HEK293 (cell line): ENCODE results near the gene MLIP.
"Not testable (repeated sequence)": the region's sequence is repeated elsewhere in the genome, so short reads cannot be mapped to it uniquely, and the experiment has no call there.

Source experiments
- CTCF ChIA-PET: fragments of 350-600 bp; formaldehyde crosslinking; extraction: SDS; loops from one replicate; lab custom pipeline; 2021; ENCODE audit warnings: antibody characterized with exemption; lab: Yijun Ruan, JAX
- POLR2A ChIA-PET: fragments of 300-600 bp; formaldehyde crosslinking; extraction: SDS; loops from one replicate; lab custom pipeline; 2020; ENCODE audit warnings: antibody characterized with exemption, inconsistent platforms; lab: Yijun Ruan, JAX
- H3K27ac ChIP-seq: fragments of 200-500 bp; sonication (Bioruptor generic); 2 replicates; pipeline ENCODE4 v1.5.1; 2014; ENCODE audit warnings: low read depth, low read length, control low read depth, inconsistent platforms; ENCODE audit errors: extremely low read depth
- H3K36me3 ChIP-seq, 2 experiments: fragments of 200-500 bp in 1 of 2; sonication (Bioruptor generic) in 1 of 2; 1 replicate in 1 of 2; 2 replicates in 1 of 2; pipeline ENCODE4 v1.5.1; 2014 to 2017; ENCODE audit warnings: inconsistent platforms in 2 of 2, low read length in 2 of 2; ENCODE audit not compliant: control insufficient read depth in 2 of 2, insufficient read depth in 1 of 2
- H3K4me1 ChIP-seq: fragments of 200-500 bp; sonication (Bioruptor generic); 2 replicates; pipeline ENCODE4 v1.5.1; 2014; ENCODE audit warnings: mild to moderate bottlenecking, low read length, inconsistent platforms; ENCODE audit not compliant: control insufficient read depth, insufficient read depth
- H3K4me3 ChIP-seq: 2 replicates; pipeline ENCODE4 v1.5.1; 2011; ENCODE audit warnings: low read depth, mild to moderate bottlenecking, control low read depth, low read length, moderate library complexity
- H3K9me3 ChIP-seq: fragments of 200-500 bp; sonication (Bioruptor generic); 2 replicates; pipeline ENCODE4 v1.5.1; 2014; ENCODE audit warnings: low read depth, low read length, inconsistent platforms; ENCODE audit not compliant: control insufficient read depth, insufficient read depth
- HOXD13 ChIP-seq: sonication (generic); formaldehyde crosslinking; IDR thresholded peaks from 2 replicates; pipeline ENCODE4 v1.8.0; 2022; ENCODE audit warnings: missing genetic modification reagents, borderline replicate concordance
- RBAK ChIP-seq: fragments of 450-650 bp; formaldehyde crosslinking; IDR thresholded peaks from 2 replicates; pipeline ENCODE4 v1.5.1; 2016; ENCODE audit warnings: missing biosample characterization, missing genetic modification characterization
- SCRT1 ChIP-seq: fragments of 450-650 bp; formaldehyde crosslinking; IDR thresholded peaks from 2 replicates; pipeline ENCODE4 v1.5.1; 2016; ENCODE audit warnings: missing biosample characterization, missing genetic modification characterization, borderline replicate concordance
- TRIM28 ChIP-seq: IDR thresholded peaks from 2 replicates; pipeline ENCODE4 v1.6.1; 2011; ENCODE audit warnings: low read length, control low read depth, borderline replicate concordance
- ZNF157 ChIP-seq: fragments of 450-650 bp; formaldehyde crosslinking; IDR thresholded peaks from 2 replicates; pipeline ENCODE4 v1.5.1; 2016; ENCODE audit warnings: missing biosample characterization, missing genetic modification characterization
- ZNF266 ChIP-seq: fragments of 450-650 bp; formaldehyde crosslinking; IDR thresholded peaks from 2 replicates; pipeline ENCODE4 v1.5.1; 2016; ENCODE audit warnings: missing biosample characterization, missing genetic modification characterization, low read depth
- ZNF658 ChIP-seq: fragments of 450-650 bp; formaldehyde crosslinking; IDR thresholded peaks from 2 replicates; pipeline ENCODE4; 2016; ENCODE audit warnings: missing biosample characterization, missing genetic modification characterization
- ZNF660 ChIP-seq: fragments of 450-650 bp; IDR thresholded peaks from 2 replicates; pipeline ENCODE4 v1.5.1; 2018; ENCODE audit warnings: missing biosample characterization, mild to moderate bottlenecking, missing genetic modification characterization
- ZXDB ChIP-seq: fragments of 450-650 bp; formaldehyde crosslinking; IDR thresholded peaks from 2 replicates; pipeline ENCODE4 v1.5.1; 2016; ENCODE audit warnings: missing biosample characterization, missing genetic modification characterization
- TF ChIP-seq, protein P1 (sequence below): fragments of 450-650 bp; formaldehyde crosslinking; IDR thresholded peaks from 2 replicates; pipeline ENCODE4; 2016; ENCODE audit warnings: missing biosample characterization, missing genetic modification characterization
- TF ChIP-seq, protein P2 (sequence below): fragments of 450-650 bp; formaldehyde crosslinking; IDR thresholded peaks from 2 replicates; pipeline ENCODE4 v1.5.1; 2016; ENCODE audit warnings: missing biosample characterization, missing genetic modification characterization, low read depth
- TF ChIP-seq, protein P3 (sequence below): fragments of 450-650 bp; formaldehyde crosslinking; IDR thresholded peaks from 2 replicates; pipeline ENCODE4 v1.5.1; 2016; ENCODE audit warnings: missing biosample characterization, missing genetic modification characterization
- TF ChIP-seq, protein P4 (sequence below): fragments of 450-650 bp; formaldehyde crosslinking; IDR thresholded peaks from 2 replicates; pipeline ENCODE4 v1.5.1; 2016; ENCODE audit warnings: missing biosample characterization, missing genetic modification characterization

MLIP gene

DNA sequence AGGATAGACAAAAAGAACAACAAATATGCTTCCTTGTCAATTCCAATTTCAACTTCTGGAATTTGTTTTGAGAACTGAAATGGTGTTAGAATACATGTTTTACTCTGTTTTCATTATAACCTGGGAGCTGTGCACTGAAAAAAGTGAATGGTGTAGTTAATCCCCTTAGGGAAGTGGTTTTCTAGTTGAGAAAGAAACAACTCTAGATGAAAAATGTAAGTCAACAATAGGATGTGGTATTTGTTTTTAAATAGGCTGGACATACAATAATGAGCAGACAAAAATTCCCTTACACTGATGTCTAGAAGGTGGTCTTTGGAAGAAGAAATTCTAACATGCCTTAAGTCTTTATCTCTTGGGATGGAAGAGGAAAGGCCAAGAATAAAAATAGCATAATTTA, 137.1 kb downstream of the MLIP start:
- CTCF ChIA-PET, result interaction anchor here (1.7 kb wide), 1 partner anchor 262 kb away, joined by 5 read pairs; no protein-coding TSS in a partner anchor
- TF ChIP-seq RBAK, result no peak
- TF ChIP-seq, all 188 proteins: peak for 0
- POLR2A ChIA-PET, result no interaction called here
- no peak overlapping the region for H3K4me3 ChIP-seq
- H3K36me3 ChIP-seq, result no peaks in the 10 kb centered on the region
- H3K4me1 ChIP-seq, result no peaks in the 10 kb centered on the region
- no peak overlapping the region for H3K27ac ChIP-seq
- H3K9me3 ChIP-seq, result no peaks in the 10 kb centered on the region

DNA sequence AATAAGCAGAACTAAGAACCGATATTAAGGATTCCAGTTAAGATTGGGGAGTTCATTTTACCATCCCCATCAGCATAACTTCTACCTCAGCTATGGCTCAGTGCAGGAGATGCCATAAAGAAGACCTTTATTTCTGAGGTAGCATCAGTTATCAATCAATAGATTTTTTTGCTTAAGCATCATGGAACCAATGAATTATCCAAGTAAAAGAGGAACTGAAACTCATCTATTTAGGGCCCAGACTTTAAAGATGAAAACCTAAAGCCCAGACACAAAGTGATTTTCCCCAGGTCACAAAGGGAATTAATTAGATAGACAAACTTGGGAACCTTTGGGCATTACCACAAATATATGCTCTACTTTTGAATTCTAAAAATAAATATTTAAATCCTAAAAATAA, 137.8 kb downstream of the MLIP start:
- Histone ChIP-seq H3K36me3 (no peaks in the 10 kb centered on the region), H3K4me1 (no peaks in the 10 kb centered on the region)

DNA sequence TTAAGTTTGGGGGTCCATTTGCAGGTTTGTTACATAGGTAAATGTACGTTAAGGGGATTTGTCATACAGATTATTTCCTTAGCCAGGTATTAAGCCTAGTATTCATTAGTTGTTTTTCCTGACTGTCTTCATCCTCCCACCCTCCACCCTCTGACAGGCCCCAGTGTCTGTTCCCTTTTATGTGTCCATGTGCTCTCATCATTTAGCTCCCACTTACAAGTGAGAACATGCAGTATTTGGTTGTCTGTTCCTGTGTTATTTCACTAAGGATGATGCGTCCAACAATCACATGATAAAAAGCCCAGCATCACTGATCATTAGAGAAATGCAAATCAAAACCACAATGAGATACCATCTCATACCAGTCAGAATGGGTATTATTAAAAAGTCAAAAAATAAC, 138.6 kb downstream of the MLIP start:
- H3K27ac ChIP-seq, H3K4me3 ChIP-seq, H3K4me1 ChIP-seq, H3K9me3 ChIP-seq, H3K36me3 ChIP-seq, POLR2A ChIA-PET: not testable (repeated sequence)
- CTCF ChIA-PET, result interaction anchor here (1.2 kb wide), 1 partner anchor 18 kb away, joined by 4 read pairs; no protein-coding TSS in a partner anchor

More for the DNA sequence above, 137.8 kb downstream of the MLIP start:
- Histone ChIP-seq H3K4me3 (no peak overlapping the region), H3K27ac (no peak overlapping the region), H3K9me3 (no peaks in the 10 kb centered on the region)
- ChIA-PET CTCF (interaction anchor here (1.2 kb wide), 1 partner anchor 19 kb away, joined by 4 read pairs; no protein-coding TSS in a partner anchor), POLR2A (no interaction called here)
- TF ChIP-seq, protein P1, sequence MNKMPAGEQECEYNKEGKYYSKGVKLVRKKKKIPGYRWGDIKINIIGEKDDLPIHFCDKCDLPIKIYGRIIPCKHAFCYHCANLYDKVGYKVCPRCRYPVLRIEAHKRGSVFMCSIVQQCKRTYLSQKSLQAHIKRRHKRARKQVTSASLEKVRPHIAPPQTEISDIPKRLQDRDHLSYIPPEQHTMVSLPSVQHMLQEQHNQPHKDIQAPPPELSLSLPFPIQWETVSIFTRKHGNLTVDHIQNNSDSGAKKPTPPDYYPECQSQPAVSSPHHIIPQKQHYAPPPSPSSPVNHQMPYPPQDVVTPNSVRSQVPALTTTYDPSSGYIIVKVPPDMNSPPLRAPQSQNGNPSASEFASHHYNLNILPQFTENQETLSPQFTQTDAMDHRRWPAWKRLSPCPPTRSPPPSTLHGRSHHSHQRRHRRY (tag by site-specific recombination), result no peak
- TF ChIP-seq, protein P2, sequence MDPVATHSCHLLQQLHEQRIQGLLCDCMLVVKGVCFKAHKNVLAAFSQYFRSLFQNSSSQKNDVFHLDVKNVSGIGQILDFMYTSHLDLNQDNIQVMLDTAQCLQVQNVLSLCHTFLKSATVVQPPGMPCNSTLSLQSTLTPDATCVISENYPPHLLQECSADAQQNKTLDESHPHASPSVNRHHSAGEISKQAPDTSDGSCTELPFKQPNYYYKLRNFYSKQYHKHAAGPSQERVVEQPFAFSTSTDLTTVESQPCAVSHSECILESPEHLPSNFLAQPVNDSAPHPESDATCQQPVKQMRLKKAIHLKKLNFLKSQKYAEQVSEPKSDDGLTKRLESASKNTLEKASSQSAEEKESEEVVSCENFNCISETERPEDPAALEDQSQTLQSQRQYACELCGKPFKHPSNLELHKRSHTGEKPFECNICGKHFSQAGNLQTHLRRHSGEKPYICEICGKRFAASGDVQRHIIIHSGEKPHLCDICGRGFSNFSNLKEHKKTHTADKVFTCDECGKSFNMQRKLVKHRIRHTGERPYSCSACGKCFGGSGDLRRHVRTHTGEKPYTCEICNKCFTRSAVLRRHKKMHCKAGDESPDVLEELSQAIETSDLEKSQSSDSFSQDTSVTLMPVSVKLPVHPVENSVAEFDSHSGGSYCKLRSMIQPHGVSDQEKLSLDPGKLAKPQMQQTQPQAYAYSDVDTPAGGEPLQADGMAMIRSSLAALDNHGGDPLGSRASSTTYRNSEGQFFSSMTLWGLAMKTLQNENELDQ, result no peak
- no peak for TF ChIP-seq ZNF157 (tag by site-specific recombination)
- TF ChIP-seq ZNF660, result no peak
- TF ChIP-seq, protein P3, sequence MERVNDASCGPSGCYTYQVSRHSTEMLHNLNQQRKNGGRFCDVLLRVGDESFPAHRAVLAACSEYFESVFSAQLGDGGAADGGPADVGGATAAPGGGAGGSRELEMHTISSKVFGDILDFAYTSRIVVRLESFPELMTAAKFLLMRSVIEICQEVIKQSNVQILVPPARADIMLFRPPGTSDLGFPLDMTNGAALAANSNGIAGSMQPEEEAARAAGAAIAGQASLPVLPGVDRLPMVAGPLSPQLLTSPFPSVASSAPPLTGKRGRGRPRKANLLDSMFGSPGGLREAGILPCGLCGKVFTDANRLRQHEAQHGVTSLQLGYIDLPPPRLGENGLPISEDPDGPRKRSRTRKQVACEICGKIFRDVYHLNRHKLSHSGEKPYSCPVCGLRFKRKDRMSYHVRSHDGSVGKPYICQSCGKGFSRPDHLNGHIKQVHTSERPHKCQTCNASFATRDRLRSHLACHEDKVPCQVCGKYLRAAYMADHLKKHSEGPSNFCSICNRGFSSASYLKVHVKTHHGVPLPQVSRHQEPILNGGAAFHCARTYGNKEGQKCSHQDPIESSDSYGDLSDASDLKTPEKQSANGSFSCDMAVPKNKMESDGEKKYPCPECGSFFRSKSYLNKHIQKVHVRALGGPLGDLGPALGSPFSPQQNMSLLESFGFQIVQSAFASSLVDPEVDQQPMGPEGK (tag by site-specific recombination), result no peak
- TF ChIP-seq ZXDB (tag by site-specific recombination), result no peak

DNA sequence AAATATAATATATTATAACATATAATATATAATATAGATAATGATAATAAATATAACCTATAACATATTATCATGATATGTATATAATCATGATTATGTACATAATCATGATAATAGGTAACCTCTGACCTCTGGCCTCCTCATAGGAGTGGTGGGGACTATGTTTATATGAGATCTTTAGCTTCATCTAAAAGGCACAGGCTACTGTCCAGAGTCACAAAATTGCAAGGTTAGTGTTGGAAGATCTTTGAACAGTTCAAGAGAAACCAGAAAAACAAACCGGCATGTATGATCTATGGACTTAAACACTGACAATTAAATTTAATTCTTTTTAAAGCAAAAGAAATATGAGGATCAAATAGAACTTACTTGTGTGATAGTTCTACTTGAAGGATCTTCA, 141.3 kb downstream of the MLIP start:
- TF ChIP-seq, protein P4, sequence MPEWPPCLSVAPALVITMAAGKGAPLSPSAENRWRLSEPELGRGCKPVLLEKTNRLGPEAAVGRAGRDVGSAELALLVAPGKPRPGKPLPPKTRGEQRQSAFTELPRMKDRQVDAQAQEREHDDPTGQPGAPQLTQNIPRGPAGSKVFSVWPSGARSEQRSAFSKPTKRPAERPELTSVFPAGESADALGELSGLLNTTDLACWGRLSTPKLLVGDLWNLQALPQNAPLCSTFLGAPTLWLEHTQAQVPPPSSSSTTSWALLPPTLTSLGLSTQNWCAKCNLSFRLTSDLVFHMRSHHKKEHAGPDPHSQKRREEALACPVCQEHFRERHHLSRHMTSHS (tag by site-specific recombination), result no peak
- TF ChIP-seq ZNF266 (no peak), TRIM28 (no peak), SCRT1 (tag by site-specific recombination) (no peak), HOXD13 (CRISPR knock-in tag) (no peak), ZNF658 (no peak)
- TF ChIP-seq, protein P1 (tag by site-specific recombination), result no peak

More for the DNA sequence above, 141.3 kb downstream of the MLIP start:
- ChIA-PET POLR2A (no interaction called here), CTCF (interaction anchor here (1.0 to 2.4 kb wide), 2 partner anchors 8 to 267 kb away, joined by 3 to 11 read pairs; no protein-coding TSS in a partner anchor)
- no peak overlapping the region for H3K4me3 ChIP-seq
- H3K9me3 ChIP-seq, result no peaks in the 10 kb centered on the region
- H3K4me1 ChIP-seq, result no peaks in the 10 kb centered on the region
- no peaks in the 10 kb centered on the region for H3K36me3 ChIP-seq
- no peak overlapping the region for H3K27ac ChIP-seq
